Spleen (tissue), 7 donors: ENCODE measurements around the gene PARD6A.

Experiments used
- POLR2AphosphoS5 ChIP-seq, 3 donors: sonication (generic); formaldehyde crosslinking; IDR thresholded peaks; one replicate each; pipeline ENCODE4 v1.5.1; 2017; ENCODE audit warnings: antibody characterized with exemption in 3 of 3
- TF ChIP-seq, protein P1 (sequence below), 11 experiments: fragments of 200-600 bp in 7 of 11; fragments of 450-650 bp in 4 of 11; sonication (generic) in 4 of 11; IDR thresholded peaks in 8 of 11; conservative IDR thresholded peaks in 3 of 11; 1 replicate in 7 of 11; 2 replicates in 4 of 11; pipeline versions ENCODE4 v1.4.0 to v1.8.0; 2016 to 2021; ENCODE audit warnings: antibody characterized with exemption in 11 of 11, inconsistent platforms in 4 of 11, mild to moderate bottlenecking in 1 of 11
- donor health status: DM: no; HTN: no; CAD: no; lungs with moderate emphysema.
- donor health status: DM: no; HTN: no; CAD: no.
- donor health status: DM: no; HTN: no; CAD: no.

DNA sequence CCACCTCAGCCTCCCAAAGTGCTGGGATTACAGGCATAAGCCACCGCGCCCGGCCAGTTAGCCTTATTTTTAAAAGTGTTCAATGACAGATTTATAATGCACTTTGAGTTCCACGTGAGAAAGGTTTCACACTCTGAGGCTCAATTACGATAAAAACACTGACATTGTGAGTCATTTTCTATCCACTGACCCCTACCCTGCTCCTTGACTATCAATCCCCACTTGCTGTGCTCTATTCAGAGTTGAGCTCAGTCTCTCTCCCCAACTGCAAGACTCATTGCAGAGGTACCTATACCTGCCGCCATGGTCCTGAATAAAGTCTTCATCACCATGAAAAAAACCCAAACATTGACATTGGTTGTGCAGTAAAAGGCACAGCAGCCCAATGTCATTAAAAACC lies 49.8 kb downstream of the PARD6A start:
- TF ChIP-seq, protein P1, sequence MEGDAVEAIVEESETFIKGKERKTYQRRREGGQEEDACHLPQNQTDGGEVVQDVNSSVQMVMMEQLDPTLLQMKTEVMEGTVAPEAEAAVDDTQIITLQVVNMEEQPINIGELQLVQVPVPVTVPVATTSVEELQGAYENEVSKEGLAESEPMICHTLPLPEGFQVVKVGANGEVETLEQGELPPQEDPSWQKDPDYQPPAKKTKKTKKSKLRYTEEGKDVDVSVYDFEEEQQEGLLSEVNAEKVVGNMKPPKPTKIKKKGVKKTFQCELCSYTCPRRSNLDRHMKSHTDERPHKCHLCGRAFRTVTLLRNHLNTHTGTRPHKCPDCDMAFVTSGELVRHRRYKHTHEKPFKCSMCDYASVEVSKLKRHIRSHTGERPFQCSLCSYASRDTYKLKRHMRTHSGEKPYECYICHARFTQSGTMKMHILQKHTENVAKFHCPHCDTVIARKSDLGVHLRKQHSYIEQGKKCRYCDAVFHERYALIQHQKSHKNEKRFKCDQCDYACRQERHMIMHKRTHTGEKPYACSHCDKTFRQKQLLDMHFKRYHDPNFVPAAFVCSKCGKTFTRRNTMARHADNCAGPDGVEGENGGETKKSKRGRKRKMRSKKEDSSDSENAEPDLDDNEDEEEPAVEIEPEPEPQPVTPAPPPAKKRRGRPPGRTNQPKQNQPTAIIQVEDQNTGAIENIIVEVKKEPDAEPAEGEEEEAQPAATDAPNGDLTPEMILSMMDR (IDR thresholded peaks at IDR 0.05 in 8 of 11, conservative IDR thresholded peaks at IDR 0.05 in 3 of 11), result no peak
- TF ChIP-seq POLR2AphosphoS5 (IDR thresholded peaks at IDR 0.05), result no peak
